ENCODE results near the gene ERO1A. TPM values are rescaled to one million over a fixed set of nuclear protein-coding genes. Genes with fewer than 3 reads are reported as not detected.
A peak's percentile ranks its signal among the peaks of the same experiment; 100 is the strongest.

The ERO1A gene
- total and polyA plus RNA-seq, 4 donors: 18.6 to 88.7 (median 51.9) TPM

DNA sequence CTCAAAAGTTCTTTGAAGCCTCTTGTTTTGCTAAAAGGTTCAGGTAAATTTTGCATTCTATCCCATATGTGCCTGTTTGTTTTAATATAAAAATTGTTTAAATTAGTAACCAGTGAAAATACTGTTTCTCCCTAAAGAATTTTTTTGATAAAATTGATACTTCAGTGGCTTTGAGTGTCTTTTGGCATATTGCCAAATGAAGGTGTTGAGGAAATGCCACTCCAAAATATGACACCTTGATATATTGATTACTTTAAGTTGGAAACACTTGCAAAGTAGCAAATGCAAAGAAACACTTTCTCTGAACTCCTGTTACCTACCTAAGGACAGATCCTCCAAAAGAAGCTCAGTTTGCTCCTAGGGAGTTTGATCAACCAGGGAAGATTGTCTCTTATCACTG lies 43.1 kb upstream of the ERO1A start:
- Histone ChIP-seq H3K9me3 (ENCODE audit: control insufficient read depth in 4 of 4, insufficient read depth in 3 of 4, low read length in 3 of 4) (no peaks in the 10 kb centered on the region), H3K4me3 (no peak overlapping the region), H3K27me3 (ENCODE audit: control insufficient read depth in 3 of 3, insufficient read depth in 3 of 3, low read length in 2 of 3) (no peaks in the 10 kb centered on the region), H3K4me1 (ENCODE audit: control insufficient read depth in 5 of 5, insufficient read depth in 5 of 5, low read length in 5 of 5) (peaks cover 2 to 16% (median 4%) of the 10 kb centered on the region in 5 donors), H3K9ac (ENCODE audit: insufficient read depth in 1 of 2, low read length in 2 of 2) (no peak overlapping the region), H3K27ac (ENCODE audit: low read depth in 1 of 2, low read length in 1 of 2) (no peak overlapping the region), H3K36me3 (ENCODE audit: control insufficient read depth in 4 of 4, insufficient read depth in 4 of 4, low read length in 4 of 4) (peaks cover 0 to 8% (median 2%) of the 10 kb centered on the region in 4 donors)
- no peak for DNase-seq
- TF ChIP-seq, protein P1, sequence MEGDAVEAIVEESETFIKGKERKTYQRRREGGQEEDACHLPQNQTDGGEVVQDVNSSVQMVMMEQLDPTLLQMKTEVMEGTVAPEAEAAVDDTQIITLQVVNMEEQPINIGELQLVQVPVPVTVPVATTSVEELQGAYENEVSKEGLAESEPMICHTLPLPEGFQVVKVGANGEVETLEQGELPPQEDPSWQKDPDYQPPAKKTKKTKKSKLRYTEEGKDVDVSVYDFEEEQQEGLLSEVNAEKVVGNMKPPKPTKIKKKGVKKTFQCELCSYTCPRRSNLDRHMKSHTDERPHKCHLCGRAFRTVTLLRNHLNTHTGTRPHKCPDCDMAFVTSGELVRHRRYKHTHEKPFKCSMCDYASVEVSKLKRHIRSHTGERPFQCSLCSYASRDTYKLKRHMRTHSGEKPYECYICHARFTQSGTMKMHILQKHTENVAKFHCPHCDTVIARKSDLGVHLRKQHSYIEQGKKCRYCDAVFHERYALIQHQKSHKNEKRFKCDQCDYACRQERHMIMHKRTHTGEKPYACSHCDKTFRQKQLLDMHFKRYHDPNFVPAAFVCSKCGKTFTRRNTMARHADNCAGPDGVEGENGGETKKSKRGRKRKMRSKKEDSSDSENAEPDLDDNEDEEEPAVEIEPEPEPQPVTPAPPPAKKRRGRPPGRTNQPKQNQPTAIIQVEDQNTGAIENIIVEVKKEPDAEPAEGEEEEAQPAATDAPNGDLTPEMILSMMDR (IDR thresholded peaks at IDR 0.05; ENCODE audit: control extremely low read depth, extremely low read depth): no peak
- no peak for ATAC-seq (ENCODE audit: insufficient read depth, low FRiP score)

DNA sequence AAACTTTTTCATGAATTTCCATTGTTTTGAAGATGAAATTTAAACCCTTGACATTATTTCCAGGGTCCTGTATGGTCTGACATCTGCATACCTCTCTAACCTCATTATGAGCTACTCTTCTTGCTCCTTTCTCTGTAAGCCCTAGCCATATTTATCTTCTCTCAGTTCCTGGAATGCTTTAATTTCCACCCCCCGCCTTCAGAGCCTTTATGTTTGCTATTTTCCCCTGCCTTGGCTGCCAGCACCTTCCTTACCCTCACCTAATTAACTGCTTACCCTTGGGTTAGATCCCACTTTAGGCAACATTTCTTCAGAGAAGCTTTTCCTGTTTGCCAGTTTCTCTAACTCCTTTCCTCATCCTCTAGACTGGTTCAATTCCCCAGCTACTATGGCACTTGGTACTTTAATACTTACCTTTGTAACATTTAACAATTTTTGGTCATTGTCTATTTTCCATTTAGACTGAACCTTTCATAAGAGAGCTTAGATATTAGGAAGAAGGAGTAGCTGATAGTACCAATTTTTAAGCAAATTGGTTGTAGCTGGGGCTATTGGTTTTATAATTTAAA lies 40.6 kb upstream of the ERO1A start:
- TF ChIP-seq, protein P1 (IDR thresholded peaks at IDR 0.05; ENCODE audit: control extremely low read depth, extremely low read depth): no peak
- 45 to 65% methylated on average over 1 of the region's 1 CpG for WGBS, 2 donors
- peaks cover 2 to 19% (median 4%) of the 10 kb centered on the region in 5 donors for H3K4me1 ChIP-seq (ENCODE audit: control insufficient read depth in 5 of 5, insufficient read depth in 5 of 5, low read length in 5 of 5)

DNA sequence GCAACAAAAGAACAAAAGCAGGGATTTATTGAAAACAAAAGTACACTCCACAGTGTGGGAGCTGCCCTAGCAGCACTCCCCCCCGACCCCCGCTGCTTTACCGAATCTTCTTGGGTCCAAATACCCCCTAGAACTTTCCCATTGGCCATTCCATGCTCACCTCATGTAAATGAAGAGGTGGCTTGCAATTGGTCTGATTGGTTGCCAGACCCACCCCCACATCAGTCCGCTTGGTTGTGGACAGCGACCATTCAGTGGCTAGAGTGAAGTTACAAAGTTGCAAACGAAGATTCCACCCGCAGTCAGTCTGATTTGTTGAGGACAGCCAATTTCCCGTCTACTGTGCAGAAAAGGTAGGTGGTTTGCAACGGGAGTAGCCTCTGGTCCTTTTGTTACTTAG lies 38.5 kb upstream of the ERO1A start:
- 97% methylated on average over 9 of the region's 9 CpGs for WGBS, 2 donors
- TF ChIP-seq, protein P1 (IDR thresholded peaks at IDR 0.05; ENCODE audit: control extremely low read depth, extremely low read depth): no peak
- no peaks in the 10 kb centered on the region for H3K27me3 ChIP-seq (ENCODE audit: control insufficient read depth in 3 of 3, insufficient read depth in 3 of 3, low read length in 2 of 3)
- H3K27ac ChIP-seq (ENCODE audit: low read depth in 1 of 2, low read length in 1 of 2): no peak overlapping the region
- H3K36me3 ChIP-seq (ENCODE audit: control insufficient read depth in 4 of 4, insufficient read depth in 4 of 4, low read length in 4 of 4): peaks cover 2 to 9% (median 4%) of the 10 kb centered on the region in 4 donors
- no peak overlapping the region for H3K4me3 ChIP-seq
- peaks cover 2 to 21% (median 4%) of the 10 kb centered on the region in 5 donors for H3K4me1 ChIP-seq (ENCODE audit: control insufficient read depth in 5 of 5, insufficient read depth in 5 of 5, low read length in 5 of 5)
- no peak overlapping the region for H3K9ac ChIP-seq (ENCODE audit: insufficient read depth in 1 of 2, low read length in 2 of 2)
- no peaks in the 10 kb centered on the region for H3K9me3 ChIP-seq (ENCODE audit: control insufficient read depth in 4 of 4, insufficient read depth in 3 of 4, low read length in 3 of 4)
- DNase-seq: no peak
- no peak for ATAC-seq (ENCODE audit: insufficient read depth, low FRiP score)

More for the DNA sequence above, 40.6 kb upstream of the ERO1A start:
- Histone ChIP-seq H3K36me3 (ENCODE audit: control insufficient read depth in 4 of 4, insufficient read depth in 4 of 4, low read length in 4 of 4) (peaks cover 0 to 9% (median 4%) of the 10 kb centered on the region in 4 donors), H3K9me3 (ENCODE audit: control insufficient read depth in 4 of 4, insufficient read depth in 3 of 4, low read length in 3 of 4) (no peaks in the 10 kb centered on the region), H3K4me3 (no peak overlapping the region), H3K9ac (ENCODE audit: insufficient read depth in 1 of 2, low read length in 2 of 2) (no peak overlapping the region), H3K27ac (ENCODE audit: low read depth in 1 of 2, low read length in 1 of 2) (no peak overlapping the region), H3K27me3 (ENCODE audit: control insufficient read depth in 3 of 3, insufficient read depth in 3 of 3, low read length in 2 of 3) (no peaks in the 10 kb centered on the region)
- ATAC-seq (ENCODE audit: insufficient read depth, low FRiP score) (no peak), DNase-seq (peak; percentile 16 to 46 (median 25))

DNA sequence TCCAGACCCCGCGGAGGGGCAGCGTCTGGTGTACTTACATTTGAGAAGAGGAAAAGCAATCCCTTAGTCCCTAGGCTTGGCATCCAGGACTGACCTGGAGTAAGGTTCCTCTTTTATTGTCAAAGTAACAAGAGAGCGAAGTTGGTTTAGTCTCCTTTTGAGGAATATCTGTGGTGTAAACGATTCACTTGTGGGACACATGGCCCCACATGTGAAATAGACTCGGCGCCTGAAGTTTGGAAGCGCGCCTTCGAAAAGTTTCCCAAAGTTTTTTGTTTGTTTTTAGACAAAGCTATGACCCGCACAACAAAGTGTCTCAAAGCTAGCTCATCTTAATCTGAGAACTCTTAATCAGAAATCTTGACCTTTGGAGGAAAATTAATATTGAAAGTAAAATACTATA lies 35.4 kb upstream of the ERO1A start:
- DNase-seq (peak in 2 of 3 donors; percentile 53 to 73), ATAC-seq (ENCODE audit: insufficient read depth, low FRiP score) (no peak)
- H3K4me3 ChIP-seq: peak overlapping the region; percentile 85
- TF ChIP-seq, protein P1 (IDR thresholded peaks at IDR 0.05; ENCODE audit: control extremely low read depth, extremely low read depth): no peak
- H3K36me3 ChIP-seq (ENCODE audit: control insufficient read depth in 4 of 4, insufficient read depth in 4 of 4, low read length in 4 of 4): peaks cover 3 to 14% (median 5%) of the 10 kb centered on the region in 4 donors
- peak overlapping the region; percentile 94 to 97 for H3K27ac ChIP-seq (ENCODE audit: low read depth in 1 of 2, low read length in 1 of 2)
- no peaks in the 10 kb centered on the region for H3K9me3 ChIP-seq (ENCODE audit: control insufficient read depth in 4 of 4, insufficient read depth in 3 of 4, low read length in 3 of 4)
- peaks cover 0 to 13% (median 2%) of the 10 kb centered on the region in 5 donors for H3K4me1 ChIP-seq (ENCODE audit: control insufficient read depth in 5 of 5, insufficient read depth in 5 of 5, low read length in 5 of 5)
- peak overlapping the region; percentile 72 to 85 for H3K9ac ChIP-seq (ENCODE audit: insufficient read depth in 1 of 2, low read length in 2 of 2)
- WGBS, 2 donors: 1 to 2% methylated on average over 11 of the region's 11 CpGs
- H3K27me3 ChIP-seq (ENCODE audit: control insufficient read depth in 3 of 3, insufficient read depth in 3 of 3, low read length in 2 of 3): no peaks in the 10 kb centered on the region
